Measurements from ENCODE around the gene RASSF8.

DNA sequence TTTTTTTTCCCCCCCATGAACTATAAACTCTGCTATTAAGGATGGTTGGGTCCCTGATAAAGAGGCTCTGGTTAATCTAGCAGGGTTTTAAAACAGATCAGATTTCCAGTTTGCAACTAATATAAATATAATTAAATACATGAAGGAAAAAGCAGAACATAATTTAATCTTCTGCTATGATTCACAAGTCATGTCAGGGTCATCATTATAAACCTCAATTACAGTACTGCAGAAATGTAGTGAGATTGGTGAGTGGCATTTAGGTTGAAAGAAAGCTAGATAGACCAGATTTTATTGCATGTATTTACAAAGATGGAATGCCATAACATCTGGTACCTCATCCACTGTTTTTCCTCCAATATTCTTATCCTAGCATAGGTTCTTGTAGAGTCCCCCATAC is 14.5 kb upstream of the RASSF8 start:
- no peak for TF ChIP-seq CTCF (IDR thresholded peaks at IDR 0.05; ENCODE audit: control extremely low read depth in 1 of 3, insufficient read depth in 1 of 3, low read depth in 1 of 3, low read length in 3 of 3)
- TF ChIP-seq RFX5 (IDR thresholded peaks at IDR 0.05; ENCODE audit: borderline replicate concordance, low read depth, low read length): no peak
- no peak for TF ChIP-seq MAX (IDR thresholded peaks at IDR 0.05)
- TF ChIP-seq EGR1 (IDR thresholded peaks at IDR 0.05; ENCODE audit: borderline replicate concordance, low read depth, low read length): no peak
- no peak for TF ChIP-seq CHD1 (IDR thresholded peaks at IDR 0.05; ENCODE audit: low read depth, low read length)
- TF ChIP-seq ASH2L (IDR thresholded peaks at IDR 0.05; ENCODE audit: low read length): no peak
- no peak for TF ChIP-seq GTF2F1 (IDR thresholded peaks at IDR 0.05; ENCODE audit: borderline replicate concordance, low read depth, low read length)
- no peak for TF ChIP-seq RAD21 (IDR thresholded peaks at IDR 0.05 in 1 of 2, conservative IDR thresholded peaks at IDR 0.05 in 1 of 2; ENCODE audit: low read depth in 2 of 2, low read length in 2 of 2)
- no peak for TF ChIP-seq EZH2 (IDR thresholded peaks at IDR 0.05; ENCODE audit: low read depth, low read length, severe bottlenecking)
- no peak for TF ChIP-seq SIN3A (conservative IDR thresholded peaks at IDR 0.05 in 1 of 2, IDR thresholded peaks at IDR 0.05 in 1 of 2; ENCODE audit: low read depth in 1 of 2, low read length in 2 of 2)
- TF ChIP-seq RBBP5 (IDR thresholded peaks at IDR 0.05; ENCODE audit: borderline replicate concordance, low read depth, low read length): no peak
- TF ChIP-seq EP300 (IDR thresholded peaks at IDR 0.05; ENCODE audit: borderline replicate concordance in 1 of 2, low read depth in 2 of 2, low read length in 2 of 2): no peak
- no peak for TF ChIP-seq SUZ12 (IDR thresholded peaks at IDR 0.05; ENCODE audit: low read length)
